Muscle of back (tissue), 11 donors: ENCODE measurements around the gene APCDD1. TPM values are rescaled to one million over a fixed set of nuclear protein-coding genes. Genes with fewer than 3 reads are reported as not detected.
A peak's percentile ranks its signal among the peaks of the same experiment; 100 is the strongest.
"Not testable (repeated sequence)": the region's sequence is repeated elsewhere in the genome, so short reads cannot be mapped to it uniquely, and the experiment has no call there.

Source experiments
- DNase-seq, 3 donors: peaks; one replicate each; pipeline versions ENCODE4 v3.0.0 to v3.0.0-alpha.2; 2013
- polyA plus RNA-seq, 10 donors: library from polyadenylated mRNA; unstranded; fragments of 120-200 nt; gene quantifications; one replicate each; pipeline ENCODE4 v1.2.1, GENCODE V29; 2013; ENCODE audit not compliant: insufficient read length in 10 of 10

APCDD1 gene
- polyA plus RNA-seq, 10 donors: 9.9 to 191 (median 20.4) TPM

DNA sequence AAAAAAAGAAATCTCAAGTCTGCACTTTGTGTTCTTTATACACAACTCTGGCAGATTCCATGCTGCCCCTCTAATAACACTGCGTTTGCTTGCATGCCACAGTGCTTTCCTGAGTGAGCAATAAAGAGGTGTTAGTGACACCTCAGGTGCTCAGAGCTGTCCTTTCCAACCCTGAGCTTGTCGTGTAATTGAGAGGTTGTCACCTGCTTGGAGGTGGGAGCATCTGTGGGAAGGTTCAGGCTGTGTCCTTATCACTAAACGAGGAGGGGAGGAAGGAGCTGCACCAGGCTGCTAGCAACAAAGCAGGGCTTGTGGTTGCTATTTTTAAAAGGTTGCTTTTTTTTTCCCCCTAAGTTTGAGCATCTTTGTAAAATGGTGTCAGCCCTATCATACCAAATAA lies 31.9 kb downstream of the APCDD1 start:
- no peak for DNase-seq

DNA sequence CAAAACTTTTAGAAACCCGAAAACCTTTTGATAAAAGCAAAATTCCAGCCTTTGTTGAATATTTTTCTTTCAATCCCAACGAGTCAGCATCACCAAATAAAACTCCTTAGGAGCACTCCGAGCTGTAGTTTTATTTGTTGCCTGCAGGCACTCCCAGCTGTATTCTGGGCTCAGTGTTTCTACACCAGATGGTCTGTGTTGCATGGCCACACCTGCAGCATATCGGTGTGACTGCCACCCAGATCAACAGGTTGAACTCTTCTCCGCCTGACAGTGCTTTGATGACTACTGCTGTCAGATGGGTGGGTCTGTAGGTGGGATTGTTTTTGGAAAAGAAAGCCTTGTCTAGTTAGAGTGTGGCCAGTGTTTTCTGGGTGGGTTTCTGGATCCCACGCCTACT lies 32.7 kb downstream of the APCDD1 start:
- no peak for DNase-seq

DNA sequence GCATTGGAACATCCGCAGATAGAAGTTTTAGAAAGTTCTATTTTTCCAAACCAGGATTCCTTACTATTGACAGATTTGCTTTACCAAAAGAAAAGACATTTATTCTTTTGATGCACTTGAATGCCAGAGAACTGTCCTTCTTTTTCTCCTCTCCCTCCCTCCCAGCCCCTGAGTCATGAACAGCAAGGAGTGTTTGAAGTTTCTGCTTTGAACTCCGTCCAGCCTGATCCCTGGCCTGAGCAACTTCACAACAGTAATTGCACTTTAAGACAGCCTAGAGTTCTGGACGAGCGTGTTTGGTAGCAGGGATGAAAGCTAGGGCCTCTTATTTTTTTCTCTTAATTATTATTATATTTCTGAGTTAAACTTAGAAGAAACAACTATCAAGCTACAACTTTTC lies 33.6 kb downstream of the APCDD1 start:
- DNase-seq: no peak

DNA sequence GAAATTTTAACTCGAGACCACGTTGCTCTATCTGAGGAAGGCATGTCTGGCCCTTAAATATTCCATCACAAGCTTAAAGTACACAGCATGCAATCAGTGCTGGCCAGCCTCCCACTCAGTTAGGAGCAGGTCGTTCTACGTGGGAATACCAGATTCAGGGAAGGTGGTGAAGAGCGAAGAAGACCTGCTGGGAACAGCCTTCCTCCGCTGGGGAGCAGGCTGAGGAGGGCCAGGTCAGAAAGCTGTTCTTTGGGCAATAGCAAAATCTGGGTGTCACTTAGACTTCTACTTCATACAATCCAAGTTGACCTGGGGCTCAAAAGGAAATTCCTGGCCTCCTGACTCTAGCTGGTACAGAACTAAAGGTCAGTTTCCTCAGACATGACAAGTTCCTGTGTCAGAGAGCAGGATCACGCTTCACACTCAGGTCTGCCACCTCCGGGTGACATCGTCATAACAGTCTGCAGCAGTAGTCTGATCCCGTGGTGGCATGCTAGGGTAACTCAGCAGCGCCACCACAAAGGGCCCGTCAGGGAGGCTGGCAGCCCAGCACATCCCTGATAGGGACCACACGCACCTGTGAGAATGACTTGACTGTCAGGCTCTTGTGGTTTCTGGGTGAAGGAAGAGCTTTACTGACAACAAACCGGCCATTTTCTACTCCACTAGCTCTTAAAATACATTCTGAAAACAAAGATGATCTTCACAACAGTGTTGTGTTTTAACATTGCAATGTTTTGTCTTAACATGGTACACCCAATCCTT lies 36.1 kb downstream of the APCDD1 start:
- DNase-seq: no peak

DNA sequence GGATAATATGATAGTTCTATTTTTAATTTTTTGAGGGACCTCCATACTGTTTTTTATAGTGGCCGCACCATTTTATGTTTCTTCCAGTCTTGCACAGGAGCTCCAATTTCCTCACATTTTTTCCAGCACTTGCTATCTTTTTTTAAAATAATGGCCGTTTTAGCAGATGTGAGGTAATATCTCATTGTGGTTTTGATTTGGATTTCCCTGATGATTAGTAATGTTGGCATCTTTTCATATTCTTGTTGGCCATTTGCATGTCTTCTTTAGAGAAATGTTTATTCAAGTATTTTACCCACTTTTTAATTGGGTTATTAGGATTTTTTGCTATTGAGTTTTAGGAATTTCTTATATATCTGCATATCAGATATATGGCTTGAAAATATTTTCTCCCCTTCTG lies 41.5 kb downstream of the APCDD1 start:
- DNase-seq: no peak

DNA sequence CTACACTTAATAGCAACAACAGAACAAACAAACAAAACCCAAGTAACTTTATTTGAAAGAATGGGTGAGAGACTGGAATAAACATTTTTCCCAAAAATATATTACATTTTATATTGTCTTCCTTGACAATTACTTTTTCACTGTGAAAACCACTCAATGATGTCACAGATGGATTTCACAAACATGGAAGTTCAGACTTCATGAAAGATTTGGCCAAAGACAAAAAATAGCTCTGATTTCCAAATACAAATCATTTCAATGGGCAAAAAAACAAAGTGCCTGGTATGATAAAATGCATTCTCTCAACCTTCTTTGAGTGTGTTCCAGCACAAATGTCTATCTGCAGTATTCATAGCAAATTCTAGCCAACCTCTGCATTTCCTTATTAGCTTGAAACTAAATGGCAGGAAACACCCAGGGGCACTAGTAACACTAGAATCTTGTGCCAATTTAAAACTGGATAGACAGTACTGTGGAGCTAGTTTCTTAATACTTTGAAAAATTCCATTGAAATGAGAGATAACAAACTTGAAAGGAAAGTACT lies 42.8 kb downstream of the APCDD1 start:
- DNase-seq: no peak

DNA sequence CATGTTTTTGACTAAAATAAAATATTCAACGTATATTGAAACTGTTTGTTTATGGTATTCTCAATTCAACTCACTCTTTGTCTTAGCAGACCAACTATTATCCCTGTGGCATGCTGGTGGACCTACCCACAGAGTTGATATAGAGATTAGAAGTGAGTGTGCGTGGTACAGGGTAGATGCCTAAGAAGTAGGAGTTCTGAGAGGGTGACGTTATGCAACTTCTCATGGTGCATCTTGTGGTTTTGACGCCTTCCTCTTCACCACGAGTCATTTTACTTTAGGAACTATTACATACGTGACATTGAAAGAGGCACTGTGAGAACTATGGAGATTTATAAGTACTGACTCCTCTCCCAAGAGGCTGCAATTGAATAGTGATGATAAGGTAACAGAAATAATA lies 44.8 kb downstream of the APCDD1 start:
- no peak for DNase-seq

DNA sequence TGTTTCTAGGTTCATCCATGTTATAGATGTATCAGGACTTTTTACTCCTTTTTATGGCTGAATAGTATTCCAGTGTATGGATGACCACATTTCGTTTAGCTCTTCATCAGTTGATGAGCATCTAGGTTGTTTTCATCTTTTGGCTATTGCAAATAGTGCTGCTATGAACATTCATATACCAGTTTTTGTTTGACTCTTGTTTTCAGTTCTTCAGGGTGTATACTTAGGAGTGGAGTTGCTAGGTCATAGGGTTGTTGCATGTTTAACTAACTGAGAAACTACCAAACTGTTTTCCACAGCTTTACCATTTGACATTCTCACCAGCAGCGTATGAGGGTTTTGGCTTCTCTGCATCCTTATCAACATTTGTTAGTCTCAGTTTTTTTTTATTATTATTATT lies 45.6 kb downstream of the APCDD1 start:
- no peak for DNase-seq

DNA sequence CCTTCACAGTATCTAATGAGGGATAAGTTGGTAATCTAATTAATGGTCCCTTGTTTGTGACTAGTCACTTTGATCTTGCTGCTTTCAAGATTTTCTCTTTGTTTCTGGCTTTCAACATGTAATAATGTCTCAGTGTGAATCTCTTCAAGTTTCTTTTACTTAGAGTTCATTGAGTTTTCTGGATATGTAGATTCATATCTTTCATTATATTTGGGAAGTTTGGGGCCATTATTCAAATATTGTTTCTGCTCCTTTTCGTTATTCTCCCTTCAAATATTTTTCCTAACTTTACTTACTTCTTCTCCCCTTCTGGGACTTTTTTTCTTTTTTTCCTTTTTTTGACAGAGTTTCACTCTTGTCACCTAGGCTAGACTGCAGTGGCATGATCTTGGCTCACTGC lies 50.3 kb downstream of the APCDD1 start:
- DNase-seq: no peak

DNA sequence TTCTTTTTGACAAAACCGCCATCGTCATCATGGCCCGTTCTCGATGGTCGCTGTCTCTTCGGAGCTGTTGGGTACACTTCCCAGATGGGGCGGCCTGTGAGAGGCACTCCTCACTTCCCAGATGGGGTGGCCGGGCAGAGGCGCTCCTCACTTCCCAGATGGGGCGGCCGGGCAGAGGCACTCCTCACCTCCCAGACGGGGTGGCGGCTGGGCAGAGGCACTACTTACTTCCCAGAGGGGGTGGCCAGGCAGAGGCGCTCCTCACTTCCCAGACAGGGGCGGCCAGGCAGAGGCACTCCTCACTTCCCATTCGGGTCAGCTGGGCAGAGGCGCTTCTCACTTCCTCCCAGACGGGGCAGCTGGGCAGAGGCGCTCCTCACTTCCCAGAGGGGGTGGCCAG lies 51.5 kb downstream of the APCDD1 start:
- DNase-seq: not testable (repeated sequence)

DNA sequence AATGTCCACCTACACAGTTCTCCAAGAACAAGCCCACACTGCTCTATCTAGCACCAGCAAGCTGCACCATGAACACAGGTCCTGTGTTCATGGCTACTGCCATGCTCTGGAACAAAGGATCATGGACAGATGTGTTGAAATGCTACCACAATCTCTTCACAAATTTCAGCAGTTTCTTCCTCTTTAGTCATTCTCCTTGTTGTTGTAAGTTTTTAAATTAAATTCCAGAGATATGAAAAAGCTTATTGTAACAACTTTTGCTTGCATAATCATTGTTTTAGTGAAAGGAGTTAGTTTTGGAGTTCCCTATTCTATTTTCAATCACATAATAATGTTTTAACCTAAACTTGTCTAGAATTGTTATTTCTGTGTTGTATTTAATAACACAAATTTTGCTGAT lies 54.2 kb downstream of the APCDD1 start:
- DNase-seq: no peak

DNA sequence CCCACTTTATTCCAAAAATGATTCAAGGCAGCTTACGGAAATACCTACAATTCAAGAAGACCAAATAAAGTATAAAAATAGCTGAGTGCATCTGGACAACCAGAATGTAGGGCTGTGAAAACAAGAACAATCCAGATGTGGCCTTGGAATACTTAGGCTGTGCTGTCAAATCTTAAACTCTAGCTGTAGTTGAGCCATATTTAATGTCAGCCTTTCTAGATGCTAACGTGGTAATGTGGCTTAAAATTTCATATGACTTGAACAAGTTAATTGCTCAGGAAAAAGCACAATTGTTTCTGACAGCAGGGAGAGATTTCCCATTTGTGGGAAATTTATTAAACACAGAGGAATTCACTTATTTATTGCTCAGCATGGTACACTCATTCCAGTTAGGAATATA lies 56.8 kb downstream of the APCDD1 start:
- DNase-seq: peak in 1 of 3 donors; percentile 40

DNA sequence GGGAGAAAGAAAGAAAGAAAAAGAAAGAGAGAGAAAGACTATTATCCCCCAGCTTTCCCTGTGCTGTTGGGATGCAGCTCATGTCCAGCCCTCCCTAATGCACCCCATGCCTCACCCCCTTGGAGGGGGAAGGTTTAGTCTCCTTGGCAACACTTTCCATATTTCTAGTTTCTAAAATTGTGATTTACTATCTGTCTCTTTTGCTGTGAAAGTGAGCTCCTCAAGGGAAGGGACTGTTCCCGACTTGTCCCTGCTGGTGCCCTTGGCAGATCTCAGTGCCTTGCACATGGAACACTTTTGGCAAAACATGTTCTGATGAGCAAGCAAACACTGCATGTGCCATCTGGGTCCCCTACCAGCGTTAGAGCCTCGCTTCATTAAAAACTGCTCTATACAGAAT lies 59.6 kb downstream of the APCDD1 start:
- DNase-seq: peak in 1 of 3 donors; percentile 41

DNA sequence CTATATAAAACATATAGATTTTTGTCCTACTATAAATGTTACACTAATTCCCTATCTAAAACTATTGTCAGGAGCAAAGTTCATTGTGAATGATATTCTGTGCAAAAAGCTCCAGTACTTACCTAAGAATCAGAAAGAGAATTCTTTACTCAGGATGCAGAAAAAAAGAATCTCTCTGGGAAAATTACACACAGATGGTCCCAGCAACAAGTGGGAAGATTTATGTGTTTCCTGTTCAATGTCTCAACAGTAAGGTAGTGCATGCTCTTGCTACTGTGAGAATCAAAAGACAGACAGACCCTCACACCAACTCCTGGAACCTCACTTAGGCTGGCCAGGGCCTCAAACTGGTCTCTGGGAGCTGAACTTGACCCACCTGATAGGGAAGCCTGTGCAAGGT lies 60.2 kb downstream of the APCDD1 start:
- DNase-seq: no peak

DNA sequence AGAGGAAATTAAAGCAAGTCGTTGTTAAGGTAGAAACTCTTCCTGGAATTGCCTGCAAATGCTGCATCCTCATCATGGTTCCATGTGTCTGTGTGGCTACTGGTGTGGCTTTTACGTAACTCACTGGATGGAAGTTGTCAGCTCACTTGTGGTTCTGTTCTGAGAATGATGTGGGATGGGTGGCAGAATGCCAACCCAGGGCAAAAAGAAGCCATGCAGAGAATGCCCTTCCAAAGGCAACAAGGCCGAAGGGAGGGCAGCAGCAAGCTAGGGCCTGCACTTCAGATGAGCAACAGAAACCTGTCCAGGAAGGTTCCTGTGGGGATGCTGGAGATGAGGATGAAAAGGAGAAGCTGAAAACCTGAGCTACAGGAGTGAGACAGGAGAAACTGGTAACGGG lies 61.0 kb downstream of the APCDD1 start:
- DNase-seq: no peak

DNA sequence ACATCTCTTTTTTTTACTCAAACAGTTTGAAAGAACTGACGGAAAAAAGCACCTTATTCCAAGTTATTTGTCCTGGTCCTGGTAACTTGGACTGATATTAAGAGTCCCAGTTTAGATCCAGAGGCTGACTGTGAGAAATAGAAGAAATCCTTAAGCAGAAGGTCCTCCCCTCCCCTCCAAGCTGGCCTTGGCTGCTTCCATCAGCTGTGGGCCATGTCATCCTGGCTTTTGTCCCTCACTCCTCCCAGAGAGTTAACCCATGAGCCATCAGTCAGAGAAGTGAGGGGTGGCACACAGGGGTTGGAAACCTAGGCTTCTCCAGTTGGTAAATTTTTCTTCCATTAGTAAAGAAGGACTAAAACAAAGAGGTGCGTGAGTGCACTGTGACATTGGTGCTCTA lies 61.6 kb downstream of the APCDD1 start:
- peak in 1 of 3 donors; percentile 30 for DNase-seq

DNA sequence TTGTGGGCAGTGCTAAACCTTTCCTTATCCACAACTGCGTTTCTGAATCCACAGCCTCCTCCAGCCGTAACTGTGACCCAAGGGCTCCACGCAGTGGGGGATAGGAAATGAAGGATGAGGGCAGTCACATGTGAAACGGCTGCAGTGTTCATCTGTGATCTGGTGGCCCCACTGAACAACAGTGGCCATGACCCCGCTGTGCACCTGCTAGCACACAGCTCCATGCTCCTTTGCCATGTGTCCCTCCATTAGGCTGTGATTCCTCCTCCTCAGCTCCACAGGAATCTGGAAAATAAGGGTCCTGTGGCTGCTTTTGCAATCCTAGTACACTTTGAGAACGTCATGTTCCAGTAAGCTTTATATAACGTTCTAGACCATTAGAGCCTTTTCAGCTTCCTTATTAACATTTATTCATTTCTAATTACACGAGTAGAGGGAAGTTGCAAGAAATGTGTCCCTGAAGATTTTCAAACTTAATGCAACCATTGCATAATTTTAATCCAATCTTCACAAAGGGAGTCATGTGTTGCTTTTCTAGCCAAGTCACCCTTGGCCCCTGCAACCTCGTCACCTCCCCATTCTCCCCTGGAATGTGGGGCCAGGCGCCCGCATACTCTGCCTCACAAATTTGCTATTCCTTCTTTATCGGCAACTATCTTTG lies 64.3 kb downstream of the APCDD1 start:
- peak; percentile 54 to 83 (median 68) for DNase-seq

DNA sequence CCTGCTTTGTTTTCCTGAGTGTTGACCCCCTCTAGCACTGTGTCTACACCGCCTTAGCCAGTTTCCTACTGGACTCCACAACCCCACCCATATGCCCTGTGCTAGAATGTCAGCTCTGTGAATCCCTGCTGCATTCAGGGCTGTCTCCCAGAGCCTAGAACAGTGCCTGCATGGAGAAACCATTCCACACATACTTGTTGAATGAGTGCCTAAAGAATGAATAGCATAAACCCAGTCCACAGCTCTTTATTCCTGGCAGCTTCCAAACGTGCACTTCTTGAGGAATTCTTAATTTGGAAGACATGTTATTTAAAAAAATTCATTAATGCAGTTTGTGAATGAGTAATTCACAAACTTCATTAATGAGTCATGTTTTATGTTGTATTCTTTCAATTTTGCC lies 64.9 kb downstream of the APCDD1 start:
- no peak for DNase-seq

DNA sequence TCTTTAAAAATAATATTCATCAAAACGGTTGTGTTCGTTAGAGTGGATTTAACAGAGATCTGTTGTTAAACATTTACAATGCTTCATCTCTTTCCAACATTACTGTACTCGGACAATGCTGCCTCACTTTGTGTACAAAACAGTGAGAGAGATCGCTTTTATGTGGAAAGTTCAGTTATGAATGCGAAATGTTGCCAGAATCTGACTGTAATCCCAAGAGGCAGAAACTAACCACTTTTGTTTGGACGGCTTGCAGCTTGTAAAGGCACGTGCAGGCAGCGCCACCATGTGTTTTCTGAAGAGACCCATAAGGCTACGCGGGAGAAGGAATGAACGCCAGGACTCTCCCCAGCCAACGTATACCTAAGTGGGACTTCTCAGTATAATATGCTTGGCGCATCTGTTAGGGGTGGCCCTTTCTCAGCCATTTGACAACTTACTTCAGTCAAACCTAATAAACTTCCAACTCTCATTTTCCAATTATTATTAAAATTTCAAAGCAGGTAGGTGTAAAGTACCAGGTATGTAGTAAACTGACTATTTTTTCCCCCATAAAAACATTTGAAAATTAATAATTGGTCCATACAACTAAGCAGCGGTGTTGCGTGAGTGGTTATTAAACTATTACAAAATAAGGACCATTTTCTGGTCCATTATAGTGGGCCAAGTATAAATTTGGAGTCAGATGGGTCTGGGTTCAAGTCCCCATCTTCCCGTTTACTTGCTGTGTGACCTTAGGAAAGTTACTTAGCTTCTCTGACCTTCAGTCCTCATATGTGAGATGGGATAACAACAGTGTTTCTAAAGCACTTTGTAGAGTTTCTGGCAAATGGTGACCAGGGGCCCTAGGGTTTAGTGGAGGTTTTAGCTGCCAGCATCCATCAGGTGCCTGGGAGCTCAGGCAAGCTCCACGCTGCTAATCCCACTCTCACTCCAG lies 65.8 kb downstream of the APCDD1 start:
- DNase-seq: peak; percentile 92 to 96 (median 93)

DNA sequence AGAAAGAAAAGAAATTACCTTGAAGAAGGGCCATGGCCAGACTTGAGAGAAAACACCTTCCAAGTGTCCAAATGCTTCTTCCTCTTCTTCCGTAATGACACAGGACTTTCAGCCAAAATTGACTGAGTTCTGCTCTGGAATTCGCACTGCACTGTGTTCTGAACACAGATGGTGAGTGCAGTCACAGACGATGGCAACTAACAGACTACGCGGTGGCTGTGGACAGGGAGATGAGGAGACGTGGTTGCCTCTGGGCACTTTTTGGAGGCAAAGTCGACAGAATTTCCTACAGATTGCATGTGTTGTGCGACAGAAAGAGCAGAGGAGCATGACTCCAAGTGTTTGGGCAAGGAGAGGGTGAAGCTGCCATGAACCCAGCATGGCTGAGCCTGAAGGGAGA lies 67.1 kb downstream of the APCDD1 start:
- DNase-seq: no peak

DNA sequence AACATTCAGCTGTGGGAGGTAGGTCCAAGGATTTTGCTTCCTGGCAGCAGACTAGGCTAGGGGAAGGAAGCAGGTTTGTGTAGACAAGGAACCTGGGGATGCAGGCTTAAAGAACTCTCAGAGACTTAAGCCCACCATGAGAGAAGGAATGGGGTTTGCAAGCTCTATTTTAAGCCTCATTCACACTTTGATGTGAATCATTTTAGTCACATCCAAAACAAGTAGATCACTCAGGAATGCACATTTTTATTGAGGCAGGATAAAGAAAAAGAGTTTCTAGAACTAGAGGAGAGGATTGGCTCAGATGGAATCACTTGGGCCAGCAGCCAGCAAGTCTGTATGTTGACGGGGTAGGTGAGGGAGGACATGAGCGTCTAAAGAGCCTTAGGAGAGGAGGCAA lies 68.1 kb downstream of the APCDD1 start:
- DNase-seq: no peak

DNA sequence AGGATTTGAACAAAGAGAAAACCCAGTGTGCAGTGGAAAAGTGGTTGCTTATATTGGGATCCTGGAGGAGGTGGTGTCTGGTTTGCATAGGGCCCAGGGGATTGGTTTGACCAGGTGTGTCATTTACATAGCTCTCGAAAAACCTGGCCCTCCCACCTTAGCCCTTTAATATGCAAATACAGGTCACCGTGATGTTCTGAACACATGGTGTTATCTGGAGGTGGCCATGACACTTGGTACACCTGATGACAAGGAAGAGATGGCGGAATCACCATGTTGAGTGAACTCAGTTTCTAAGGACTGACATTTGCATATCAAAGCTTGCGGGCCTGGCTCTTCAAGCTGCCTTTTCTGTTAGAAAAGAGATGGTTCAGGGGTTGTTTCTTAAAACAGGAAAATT lies 69.1 kb downstream of the APCDD1 start:
- no peak for DNase-seq
